Activated CD8-positive, alpha-beta memory T cell treated with anti-CD3 and anti-CD28 coated beads, Interleukin-2, amount 50 U/mL, for 24 hours (primary cell): ENCODE results near the gene TTC5.
A peak's percentile ranks its signal among the peaks of the same experiment; 100 is the strongest.
"Not testable (repeated sequence)": the region's sequence is repeated elsewhere in the genome, so short reads cannot be mapped to it uniquely, and the experiment has no call there.

Experiments used
- DNase-seq: peaks from one replicate; pipeline ENCODE4 v3.0.0-alpha.2; 2020; ENCODE audit errors: extremely low read depth

TTC5 gene, protein sequence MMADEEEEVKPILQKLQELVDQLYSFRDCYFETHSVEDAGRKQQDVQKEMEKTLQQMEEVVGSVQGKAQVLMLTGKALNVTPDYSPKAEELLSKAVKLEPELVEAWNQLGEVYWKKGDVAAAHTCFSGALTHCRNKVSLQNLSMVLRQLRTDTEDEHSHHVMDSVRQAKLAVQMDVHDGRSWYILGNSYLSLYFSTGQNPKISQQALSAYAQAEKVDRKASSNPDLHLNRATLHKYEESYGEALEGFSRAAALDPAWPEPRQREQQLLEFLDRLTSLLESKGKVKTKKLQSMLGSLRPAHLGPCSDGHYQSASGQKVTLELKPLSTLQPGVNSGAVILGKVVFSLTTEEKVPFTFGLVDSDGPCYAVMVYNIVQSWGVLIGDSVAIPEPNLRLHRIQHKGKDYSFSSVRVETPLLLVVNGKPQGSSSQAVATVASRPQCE

DNA sequence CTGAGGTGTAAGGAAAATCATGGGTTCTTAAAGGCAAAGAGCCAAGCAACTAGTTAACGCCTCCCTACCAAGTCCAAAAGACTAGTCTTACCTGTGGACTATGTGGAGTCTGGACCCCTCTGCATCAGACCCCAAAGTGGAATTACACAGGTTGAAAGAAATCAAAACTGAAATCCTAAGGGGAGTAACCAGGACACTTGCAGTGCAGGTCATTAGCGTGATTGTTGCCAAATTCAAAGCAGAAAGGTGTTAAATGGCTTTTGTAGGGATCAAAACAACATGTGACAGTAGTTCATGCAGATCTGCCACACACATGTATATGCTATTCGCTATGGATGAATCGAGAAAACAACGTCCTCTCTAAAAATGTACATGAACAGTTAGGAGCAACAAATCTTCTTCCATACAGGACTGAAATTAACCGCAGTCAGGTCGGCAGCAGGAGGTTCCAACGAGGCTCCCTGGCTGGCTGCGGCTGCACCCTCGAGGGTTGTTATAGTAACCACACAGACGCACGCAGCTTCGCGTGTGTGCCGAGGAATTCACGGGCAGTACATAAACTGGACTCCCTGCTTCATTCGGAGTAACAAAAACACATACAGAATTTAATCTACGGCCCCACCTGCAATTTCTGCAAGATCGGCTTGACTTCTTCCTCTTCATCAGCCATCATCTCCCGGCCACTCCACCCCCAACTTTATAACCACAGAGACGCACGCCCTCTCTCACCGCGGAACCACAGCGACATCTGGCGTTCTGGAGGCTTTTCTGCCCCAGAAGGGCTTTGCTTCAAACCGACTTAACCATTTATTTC, at the start of gene TTC5:
TTC5 (minus strand) TSS at position 687 of the 814 bp plus-strand sequence; CDS start at position 673, 14 bp downstream.
- peak; percentile 77 for DNase-seq

DNA sequence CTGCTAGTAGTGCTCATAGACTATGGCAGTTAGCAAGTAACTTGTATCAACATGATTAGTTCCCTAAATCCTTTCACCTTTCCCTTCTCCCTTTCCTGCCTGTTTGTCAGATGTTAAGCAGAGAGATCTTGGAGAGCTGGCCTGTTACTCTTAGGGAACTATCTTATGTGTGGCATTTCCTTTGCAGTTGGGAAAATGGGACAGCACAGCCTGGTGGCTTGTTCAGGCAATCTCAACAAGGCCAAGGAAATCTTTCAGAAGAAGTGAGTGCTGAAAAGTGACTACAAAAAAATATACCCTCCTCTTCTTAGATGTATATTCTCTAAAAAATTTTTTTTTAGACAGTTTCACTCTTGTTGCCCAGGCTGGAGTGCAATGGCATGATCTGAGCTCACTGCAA, 45.1 kb upstream of the TTC5 start:
- DNase-seq = no peak

DNA sequence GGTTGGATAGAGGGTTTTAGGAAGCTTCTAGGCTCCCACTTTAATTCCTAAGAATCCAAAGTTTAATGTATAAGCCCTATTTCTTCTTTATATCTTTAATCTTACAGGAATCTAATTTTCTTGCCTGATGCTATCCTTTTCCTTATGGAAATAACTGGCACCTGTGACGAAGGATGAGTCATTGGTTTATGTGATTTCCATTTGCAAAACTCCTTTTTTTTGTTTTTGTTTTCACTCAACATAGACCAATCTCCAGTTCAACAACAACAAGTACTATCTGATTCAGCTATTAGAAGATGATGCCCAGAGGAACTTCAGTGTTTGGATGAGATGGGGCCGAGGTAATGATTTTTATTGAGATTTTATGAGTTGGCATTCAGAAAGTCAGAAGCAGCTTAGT, 44.5 kb upstream of the TTC5 start:
- DNase-seq = no peak

DNA sequence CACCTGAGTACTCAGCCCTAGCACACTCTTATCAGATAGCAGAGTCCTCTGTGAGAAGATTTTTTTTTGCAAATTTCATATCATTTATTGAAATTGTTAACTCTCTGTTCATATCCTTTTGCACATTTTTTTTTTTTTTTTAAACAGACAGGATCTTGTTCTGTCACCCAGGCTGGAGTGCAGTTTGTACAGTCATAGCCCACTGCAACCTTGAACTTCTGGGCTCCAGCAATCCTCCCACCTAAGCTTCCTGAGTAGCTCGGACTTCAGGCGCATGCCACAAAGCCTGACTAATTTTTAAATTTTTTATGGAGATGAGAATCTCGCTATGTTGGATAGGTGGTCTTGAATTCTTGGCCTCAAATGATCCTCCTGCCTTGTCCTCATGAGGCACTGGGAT, 42.0 kb upstream of the TTC5 start:
- DNase-seq = no peak

DNA sequence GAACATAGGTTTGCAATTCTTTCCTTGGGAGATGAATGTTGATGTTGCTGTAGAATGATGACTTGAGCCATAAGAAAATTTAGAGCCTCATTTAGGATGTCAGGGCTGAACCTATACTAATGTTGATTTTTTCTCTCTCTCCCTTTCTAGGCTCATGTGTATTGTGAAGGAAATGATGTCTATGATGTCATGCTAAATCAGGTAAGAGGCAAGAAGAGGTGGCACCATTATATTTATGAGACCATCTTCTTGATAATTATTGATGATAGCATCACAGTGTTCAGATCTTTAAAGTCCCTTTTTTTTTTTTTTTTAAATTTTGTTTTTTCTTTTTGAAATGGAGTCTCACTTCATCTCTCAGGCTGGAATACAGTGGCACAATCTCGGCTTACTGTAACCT, 41.0 kb upstream of the TTC5 start:
- no peak for DNase-seq

DNA sequence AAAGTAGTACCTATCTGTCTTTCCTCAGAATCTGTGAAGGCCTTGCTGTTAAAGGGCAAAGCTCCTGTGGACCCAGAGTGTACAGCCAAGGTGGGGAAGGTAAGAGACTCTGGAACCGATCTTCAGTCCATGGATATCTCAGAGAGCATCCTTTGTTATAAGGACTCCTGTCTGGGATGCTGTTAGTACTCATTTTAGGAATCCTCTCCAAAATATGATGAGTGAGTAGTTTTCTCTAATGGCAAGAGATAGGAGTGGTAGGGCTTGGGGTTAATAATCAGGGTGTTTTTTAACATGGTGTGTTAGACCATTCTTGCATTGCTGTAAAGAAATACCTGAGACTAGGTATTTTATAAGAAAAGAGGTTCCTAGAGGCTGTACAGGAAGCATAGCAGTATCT, 39.6 kb upstream of the TTC5 start:
- no peak for DNase-seq

DNA sequence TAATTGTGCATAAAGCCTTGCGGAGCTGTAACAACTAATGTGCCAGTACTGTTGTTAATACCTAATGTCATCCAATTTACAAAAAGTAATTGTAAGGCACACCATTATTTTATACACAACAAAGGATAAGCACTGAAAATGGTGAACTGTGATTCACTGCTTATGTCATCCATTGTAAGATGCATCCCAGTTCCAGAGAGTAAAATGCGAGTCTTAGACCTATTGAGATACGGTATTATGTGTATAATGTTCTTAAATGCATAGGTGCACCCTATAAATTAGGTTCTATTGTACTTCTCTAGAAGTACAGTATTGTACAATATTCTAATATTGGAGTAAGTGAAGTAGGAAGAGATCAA, 38.1 kb upstream of the TTC5 start:
- DNase-seq = no peak

DNA sequence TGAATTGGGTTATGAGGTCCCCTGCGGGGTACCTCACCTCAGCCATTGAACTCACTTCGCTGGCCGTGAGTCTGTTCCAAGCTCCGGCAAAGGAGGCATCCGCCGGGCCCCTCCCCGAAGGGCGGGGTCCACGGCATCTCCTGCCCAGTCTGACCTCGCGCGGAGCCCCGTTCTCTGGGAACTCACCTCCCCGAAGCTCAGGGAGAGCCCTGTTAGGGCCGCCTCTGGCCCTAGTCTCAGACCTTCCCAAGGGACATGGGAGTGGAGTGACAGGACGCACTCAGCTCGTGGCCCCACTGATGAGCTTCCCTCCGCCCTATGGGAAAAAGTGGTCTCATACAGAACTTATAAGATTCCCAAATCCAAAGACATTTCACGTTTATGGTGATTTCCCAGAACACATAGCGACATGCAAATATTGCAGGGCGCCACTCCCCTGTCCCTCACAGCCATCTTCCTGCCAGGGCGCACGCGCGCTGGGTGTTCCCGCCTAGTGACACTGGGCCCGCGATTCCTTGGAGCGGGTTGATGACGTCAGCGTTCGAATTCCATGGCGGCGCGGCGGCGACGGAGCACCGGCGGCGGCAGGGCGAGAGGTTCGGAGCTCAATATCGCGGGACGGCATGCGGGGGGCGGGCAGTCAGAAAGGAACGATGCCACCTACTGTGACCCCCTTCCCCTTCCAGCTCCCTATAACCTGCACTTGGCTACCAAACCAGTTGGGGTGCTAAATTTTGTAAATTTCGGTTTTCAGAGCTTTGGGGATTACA, 37.5 kb upstream of the TTC5 start, which contains the start of gene PARP2:
PARP2 (plus strand) TSS at position 544 of the 770 bp plus-strand sequence; CDS start at position 551, 7 bp downstream.
- peak; percentile 83 for DNase-seq

DNA sequence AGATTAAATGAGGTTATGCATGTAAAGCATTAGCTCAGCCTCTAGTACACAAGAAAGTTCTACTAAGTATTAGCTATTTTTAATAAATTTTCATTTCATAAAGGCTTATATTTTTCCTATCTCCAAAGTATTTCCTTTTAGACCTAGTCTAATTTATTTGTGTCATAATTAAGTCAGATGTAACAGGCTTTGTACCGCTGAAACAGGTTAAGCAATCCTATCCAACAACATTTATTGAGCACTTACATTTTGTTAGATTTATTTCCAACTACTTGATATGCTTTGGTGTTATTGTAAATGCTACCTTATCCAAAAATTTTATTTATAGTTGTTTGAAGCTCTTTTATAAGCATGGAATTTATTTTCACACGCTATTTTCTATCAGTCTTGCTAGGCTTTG, 35.9 kb upstream of the TTC5 start:
- DNase-seq = no peak

DNA sequence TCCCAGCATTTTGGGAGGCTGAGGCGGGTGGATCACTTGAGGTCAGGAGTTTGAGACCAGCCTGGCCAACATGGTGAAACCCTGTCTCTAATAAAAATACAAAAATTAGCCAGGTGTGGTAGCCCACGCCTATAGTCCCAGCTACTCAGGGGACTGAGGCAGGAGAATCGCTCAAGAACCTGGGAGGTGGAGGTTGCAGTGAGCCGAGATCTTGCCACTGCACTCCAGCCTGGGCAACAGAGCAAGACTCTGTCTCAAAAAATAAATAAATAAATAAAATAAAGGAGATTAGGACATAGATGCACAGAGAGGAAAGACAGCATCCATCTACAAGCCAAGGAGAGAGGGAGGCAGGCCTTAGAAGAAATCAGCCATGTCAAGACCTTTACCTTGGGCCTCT, 35.3 kb upstream of the TTC5 start:
- DNase-seq = not testable (repeated sequence)

DNA sequence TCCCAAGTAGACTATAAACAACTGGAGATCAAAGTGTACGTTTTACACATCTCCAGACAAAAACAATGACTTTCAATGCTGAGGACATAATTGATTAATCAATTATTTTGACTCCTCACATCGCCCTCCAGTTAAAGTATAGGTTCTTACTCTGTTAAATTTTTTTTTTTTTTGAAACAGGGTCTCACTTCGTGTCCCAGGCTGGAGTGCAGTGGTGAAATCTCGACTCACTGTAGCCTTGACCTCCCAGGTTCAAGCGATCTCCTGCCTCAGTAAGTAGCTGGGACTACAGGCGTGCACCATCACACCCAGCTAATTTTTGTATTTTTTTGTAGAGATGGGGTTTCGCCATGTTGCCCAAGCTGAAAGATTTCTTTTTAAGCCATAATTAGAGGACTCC, 28.3 kb upstream of the TTC5 start:
- no peak for DNase-seq

DNA sequence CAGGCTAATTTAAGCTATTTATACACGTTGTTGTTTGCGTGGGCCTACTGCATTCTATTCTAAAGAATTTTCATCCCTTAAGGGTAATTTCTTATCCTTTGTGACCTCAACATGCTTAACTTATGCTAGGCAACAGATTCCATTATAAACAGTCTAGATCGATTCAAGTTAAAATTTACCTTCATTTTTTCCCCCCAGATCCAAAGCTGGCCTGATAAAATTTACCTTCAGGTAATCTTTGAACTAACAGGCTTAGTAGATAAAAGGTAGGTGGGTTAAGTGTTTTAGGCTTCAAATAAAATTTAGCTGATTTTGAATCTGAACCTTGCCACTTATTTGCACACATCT, 27.7 kb upstream of the TTC5 start:
- DNase-seq = no peak

DNA sequence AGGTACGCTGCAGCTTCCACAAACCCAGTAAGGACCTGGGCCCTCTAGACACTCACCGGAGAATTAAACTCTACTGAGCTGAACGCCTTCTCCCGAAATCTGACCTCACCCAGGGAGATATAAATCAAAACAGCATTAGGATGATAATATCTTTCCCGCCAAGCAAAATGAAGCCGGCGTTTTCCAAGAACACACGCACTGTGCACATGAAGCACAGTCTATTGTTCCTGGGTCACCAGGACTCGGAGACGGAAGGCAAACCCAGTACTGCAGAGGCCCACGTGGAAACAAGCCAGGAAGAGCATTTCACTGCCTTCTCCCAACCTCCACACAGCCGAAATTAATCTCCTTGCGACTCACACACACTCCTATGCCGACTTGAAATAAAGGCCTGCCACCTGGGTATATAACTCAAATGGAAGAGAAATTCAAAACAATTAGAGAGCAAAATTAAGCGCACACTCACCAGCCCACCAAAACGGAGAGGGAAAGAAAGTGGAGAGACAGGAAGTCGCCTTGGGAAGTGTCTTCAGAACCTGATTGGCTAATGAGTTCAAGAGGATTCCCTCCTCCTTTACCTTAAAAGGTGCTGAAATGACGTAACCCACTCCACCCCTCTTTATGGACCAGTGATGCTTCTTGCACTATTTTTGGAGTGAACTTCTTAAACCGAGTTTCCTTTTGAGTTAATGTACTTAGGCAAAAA, 27.2 kb upstream of the TTC5 start, which contains the start of gene CCNB1IP1:
CCNB1IP1 (minus strand) TSS at position 492 of the 706 bp plus-strand sequence. CDS start 16,756 bp downstream, outside the sequence.
- DNase-seq = peak; percentile 13

DNA sequence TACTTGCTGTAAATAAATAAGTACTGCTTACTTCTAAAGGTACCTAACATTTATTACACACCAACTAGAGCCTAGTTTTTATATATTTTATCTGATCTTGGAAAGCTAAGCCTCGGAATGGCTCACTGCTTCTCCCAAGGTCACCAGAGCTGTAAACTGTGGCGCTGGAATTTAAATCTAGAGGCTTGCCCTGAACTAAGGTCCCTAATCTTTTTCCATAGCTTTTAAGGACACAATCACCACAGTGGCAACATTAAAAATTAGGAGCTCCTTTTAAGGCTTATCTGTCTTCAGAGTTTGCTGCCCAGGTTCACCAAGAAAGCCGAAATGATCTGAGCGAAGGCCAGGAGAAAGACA, 26.7 kb upstream of the TTC5 start:
- no peak for DNase-seq

DNA sequence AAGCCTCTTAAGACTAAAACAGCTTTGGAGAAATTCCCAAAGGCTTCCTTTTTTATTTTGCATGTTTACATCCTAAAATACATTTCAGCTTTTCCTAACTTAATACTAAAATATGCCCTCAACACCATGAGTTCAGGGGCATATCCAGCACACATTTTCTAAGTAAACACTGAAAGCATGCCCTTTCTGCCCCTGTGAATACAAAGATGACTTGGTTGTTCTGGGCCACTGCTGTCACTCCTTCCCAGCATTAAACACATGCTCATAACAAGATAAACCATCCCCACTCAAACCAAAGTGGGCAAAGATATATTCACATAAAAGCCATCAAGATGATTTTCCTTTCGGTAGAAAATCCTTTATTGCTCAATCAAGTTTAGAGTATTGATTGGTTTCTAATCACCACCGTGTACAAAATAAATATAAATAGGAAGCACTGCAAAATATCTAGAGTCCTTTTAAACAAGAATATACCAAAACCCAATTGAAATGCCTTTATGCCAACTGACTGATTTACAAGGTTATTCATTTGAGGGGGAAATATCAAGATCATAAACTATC, 25.4 kb upstream of the TTC5 start:
- DNase-seq = no peak

DNA sequence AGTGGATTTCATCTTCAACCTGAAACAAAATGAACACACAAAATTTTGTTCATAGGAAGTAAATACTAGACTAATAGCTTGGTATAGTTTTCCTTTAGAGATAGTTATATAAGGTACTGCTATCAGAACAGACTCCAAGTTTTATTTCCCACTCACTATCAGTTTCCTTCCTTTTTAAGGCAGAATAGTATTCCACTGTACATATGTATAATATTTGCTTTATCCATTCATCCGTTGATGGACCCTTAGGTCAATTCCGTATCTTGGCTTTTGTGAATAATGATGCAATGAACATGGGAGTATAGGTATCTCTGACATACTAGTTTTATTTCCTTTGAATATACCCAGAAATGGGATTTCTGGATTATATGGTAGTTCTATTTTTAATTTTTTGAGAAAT, 23.6 kb upstream of the TTC5 start:
- no peak for DNase-seq

DNA sequence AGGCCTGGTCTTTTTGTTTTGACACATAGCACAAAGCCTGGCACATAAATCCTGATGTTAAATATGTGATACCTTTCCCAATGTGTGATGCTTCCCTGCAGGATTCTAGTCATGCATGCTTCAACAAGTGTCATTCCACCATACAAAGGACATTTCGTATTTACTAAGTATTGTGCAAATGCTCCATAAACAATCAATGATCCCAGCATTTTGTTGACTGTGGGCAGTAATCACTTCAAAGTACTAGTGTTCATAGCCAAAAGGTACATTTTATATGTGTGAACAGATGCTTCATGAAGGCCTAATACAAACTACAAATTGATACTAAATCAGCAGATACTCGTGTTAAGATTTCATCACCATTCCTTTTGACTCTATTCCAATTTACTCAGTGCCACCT, 23.0 kb upstream of the TTC5 start:
- DNase-seq = no peak

DNA sequence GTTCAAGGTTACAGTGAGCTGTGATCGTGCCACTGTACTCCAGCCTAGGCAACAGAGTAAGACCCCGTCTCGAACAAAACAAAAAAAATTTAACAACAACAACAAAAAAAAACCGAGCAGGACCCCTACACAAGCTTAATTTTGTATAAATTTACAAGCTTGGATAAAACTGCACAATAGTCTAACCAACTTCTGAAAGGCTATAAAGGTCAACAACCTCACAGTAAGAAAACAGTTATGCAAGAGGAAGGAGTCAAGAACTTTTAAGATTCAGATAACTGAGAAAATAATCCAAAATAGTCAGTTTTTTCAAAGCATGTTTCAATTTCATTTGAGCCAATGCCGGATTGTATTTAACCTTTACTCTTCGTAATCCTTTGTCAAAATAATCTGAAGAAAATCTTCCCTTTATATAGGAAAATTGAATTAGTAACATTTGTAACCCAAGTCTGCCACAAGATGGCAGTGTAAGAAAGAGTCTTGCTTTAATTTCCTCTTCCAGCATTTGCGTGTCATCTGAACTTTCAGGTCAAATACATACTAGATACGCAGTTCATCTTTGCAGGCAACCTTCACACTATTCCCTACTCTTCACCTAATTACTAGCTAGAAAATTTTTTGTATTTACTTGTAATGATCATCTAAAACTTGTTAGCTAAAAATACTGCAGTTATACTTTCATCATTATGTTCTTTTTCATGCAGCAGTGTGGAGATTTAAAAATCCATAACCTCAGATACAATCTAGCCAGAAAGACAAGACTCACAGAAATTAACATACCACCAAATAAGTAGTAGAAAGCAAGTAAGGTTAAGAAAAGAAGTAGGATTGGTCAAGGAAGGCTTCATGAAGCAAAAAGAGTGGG, 21.5 kb upstream of the TTC5 start:
- DNase-seq = no peak

DNA sequence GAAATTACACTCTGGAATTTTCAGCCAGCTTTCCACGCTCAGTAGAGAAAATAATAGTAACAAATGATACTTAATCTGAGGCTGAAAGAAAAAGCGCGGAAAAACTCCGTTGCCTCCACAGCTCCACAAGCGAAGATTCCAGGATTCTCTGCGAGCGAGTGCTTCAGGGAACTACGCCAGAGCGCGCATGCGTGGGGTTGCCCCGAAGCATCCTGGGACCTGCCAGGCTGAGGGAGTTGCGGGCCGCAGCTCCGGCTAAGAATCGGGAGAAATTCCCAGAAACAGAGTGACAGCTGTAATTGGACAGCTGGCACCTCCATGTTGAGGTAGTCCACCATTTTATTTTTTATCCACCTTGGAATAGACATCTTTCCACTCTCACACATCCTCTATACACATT, 12.0 kb upstream of the TTC5 start:
- DNase-seq = no peak

DNA sequence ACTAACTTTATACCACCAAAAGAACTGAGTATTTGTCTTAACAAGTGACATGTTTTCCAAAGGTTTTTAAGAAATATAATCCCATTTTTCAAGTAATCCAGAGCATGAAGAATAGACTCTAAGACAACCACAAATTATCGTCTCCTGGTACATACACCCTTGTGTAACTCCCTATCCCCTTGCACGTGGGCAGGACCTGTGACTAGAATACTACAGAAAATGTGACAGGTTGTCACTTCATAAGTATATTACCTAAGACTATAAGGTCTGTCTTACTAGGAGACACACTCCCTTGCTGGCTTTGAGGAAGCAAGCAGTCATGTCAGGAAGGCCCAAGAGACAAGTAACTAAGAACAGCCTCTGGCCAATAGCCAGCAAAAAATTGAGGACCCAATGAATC, 8.3 kb upstream of the TTC5 start:
- no peak for DNase-seq

DNA sequence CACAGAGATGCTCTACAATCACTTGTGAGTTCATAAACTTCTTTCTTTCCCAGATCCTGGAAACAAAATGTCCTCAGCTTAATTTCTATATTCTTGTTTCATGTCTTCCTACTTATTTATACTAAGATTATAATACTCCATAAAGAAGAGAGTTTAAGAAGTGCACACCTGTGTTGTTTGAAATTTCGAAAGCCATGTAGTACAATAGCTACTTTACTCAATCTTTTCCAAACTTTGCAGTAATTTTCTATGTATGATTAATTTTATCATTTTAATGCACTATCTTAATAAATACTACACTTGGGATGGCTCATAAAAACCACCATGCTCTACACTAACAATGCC, 300 bp upstream of the TTC5 start:
- DNase-seq = no peak
